H9 (cell line): Measurements from ENCODE around the gene MACIR. TPM values are rescaled to one million over a fixed set of nuclear protein-coding genes. Genes with fewer than 3 reads are reported as not detected.

ENCODE experiments used
- DNase-seq: peaks from one replicate; pipeline ENCODE4 v3.0.0-alpha.2; 2017
- H2AFZ ChIP-seq: one replicate; pipeline ENCODE4 v1.6.1; 2013; ENCODE audit warnings: mild to moderate bottlenecking, low read length, control low read depth, moderate library complexity
- H2AK5ac ChIP-seq: 2 replicates; pipeline ENCODE4 v1.6.1; 2013; ENCODE audit warnings: low read length, control low read depth, mixed read lengths; ENCODE audit not compliant: insufficient read length
- H2BK120ac ChIP-seq: one replicate; pipeline ENCODE4 v1.6.1; 2013; ENCODE audit warnings: low read depth, mild to moderate bottlenecking, low read length, control low read depth, inconsistent platforms; ENCODE audit not compliant: poor library complexity, severe bottlenecking
- H2BK12ac ChIP-seq: 2 replicates; pipeline ENCODE4 v1.6.1; 2013; ENCODE audit warnings: low read length, control low read depth, mixed read lengths, low read depth; ENCODE audit not compliant: insufficient read length
- H2BK15ac ChIP-seq: 2 replicates; pipeline ENCODE4 v1.6.1; 2013; ENCODE audit warnings: low read depth, low read length, control low read depth
- H2BK20ac ChIP-seq: one replicate; pipeline ENCODE4 v1.6.1; 2013; ENCODE audit warnings: low read depth, mild to moderate bottlenecking, low read length, control low read depth, inconsistent platforms; ENCODE audit not compliant: poor library complexity, severe bottlenecking
- H2BK5ac ChIP-seq: 2 replicates; pipeline ENCODE4 v1.6.1; 2013; ENCODE audit warnings: low read length, control low read depth, mixed read lengths; ENCODE audit not compliant: insufficient read length
- H3K14ac ChIP-seq: 2 replicates; pipeline ENCODE4 v1.6.1; 2013; ENCODE audit warnings: low read length, control low read depth; ENCODE audit not compliant: insufficient read depth
- H3K18ac ChIP-seq: 2 replicates; pipeline ENCODE4 v1.6.1; 2013; ENCODE audit warnings: low read depth, mild to moderate bottlenecking, mixed read lengths, low read length, control low read depth; ENCODE audit not compliant: insufficient read length
- H3K23ac ChIP-seq: 2 replicates; pipeline ENCODE4 v1.6.1; 2013; ENCODE audit warnings: low read length, control low read depth, mixed read lengths, low read depth; ENCODE audit not compliant: insufficient read length
- H3K23me2 ChIP-seq: 2 replicates; pipeline ENCODE4 v1.6.1; 2013; ENCODE audit warnings: low read depth, mild to moderate bottlenecking, mixed read lengths, low read length, control low read depth; ENCODE audit not compliant: insufficient read length, poor library complexity, severe bottlenecking
- H3K27ac ChIP-seq: 2 replicates; pipeline ENCODE4 v1.5.1; 2013; ENCODE audit warnings: low read length, control low read depth, mixed read lengths, low read depth; ENCODE audit not compliant: insufficient read length
- H3K27me3 ChIP-seq: 2 replicates; pipeline ENCODE4 v1.6.1; 2013; ENCODE audit warnings: low read length, control low read depth, inconsistent platforms; ENCODE audit not compliant: insufficient read depth
- H3K4ac ChIP-seq: 2 replicates; pipeline ENCODE4 v1.6.1; 2013; ENCODE audit warnings: low read depth, mild to moderate bottlenecking, control low read depth, inconsistent platforms, low read length, moderate library complexity
- H3K4me1 ChIP-seq: 2 replicates; pipeline ENCODE4 v1.6.1; 2013; ENCODE audit warnings: low read length, control low read depth, inconsistent platforms; ENCODE audit not compliant: insufficient read depth
- H3K4me2 ChIP-seq: 2 replicates; pipeline ENCODE4 v1.6.1; 2013; ENCODE audit warnings: low read length, control low read depth, mixed read lengths; ENCODE audit not compliant: insufficient read length, insufficient read depth
- H3K56ac ChIP-seq: 2 replicates; pipeline ENCODE4 v1.6.1; 2013; ENCODE audit warnings: low read depth, mild to moderate bottlenecking, mixed read lengths, low read length, control low read depth; ENCODE audit not compliant: insufficient read length
- H3K79me1 ChIP-seq: 2 replicates; pipeline ENCODE4 v1.6.1; 2013; ENCODE audit warnings: low read depth, mild to moderate bottlenecking, moderate library complexity, low read length, control low read depth, inconsistent platforms; ENCODE audit not compliant: insufficient read depth, poor library complexity, severe bottlenecking
- H3K79me2 ChIP-seq: 2 replicates; pipeline ENCODE4 v1.6.1; 2013; ENCODE audit warnings: low read length, control low read depth, inconsistent platforms; ENCODE audit not compliant: insufficient read depth
- H3K9ac ChIP-seq: 2 replicates; pipeline ENCODE4 v1.6.1; 2013; ENCODE audit warnings: low read length, control low read depth, mixed read lengths; ENCODE audit not compliant: insufficient read length; ENCODE audit errors: extremely low read depth
- H3K9me3 ChIP-seq: one replicate; pipeline ENCODE4 v1.6.1; 2013; ENCODE audit warnings: low read depth, low read length, inconsistent platforms; ENCODE audit not compliant: control insufficient read depth
- H3T11ph ChIP-seq: one replicate; pipeline ENCODE4 v1.6.1; 2013; ENCODE audit warnings: mild to moderate bottlenecking, low read length, control low read depth, inconsistent platforms
- H4K20me1 ChIP-seq: one replicate; pipeline ENCODE4 v1.6.1; 2013; ENCODE audit not compliant: control insufficient read depth, insufficient read length, insufficient read depth
- H4K5ac ChIP-seq: 2 replicates; pipeline ENCODE4 v1.6.1; 2013; ENCODE audit warnings: low read depth, mild to moderate bottlenecking, mixed read lengths, low read length, control low read depth; ENCODE audit not compliant: insufficient read length
- H4K8ac ChIP-seq: replicated peaks from 2 replicates; pipeline ENCODE4 v1.6.1; 2013; ENCODE audit warnings: low read length, control low read depth, mixed read lengths, low read depth; ENCODE audit not compliant: insufficient read length
- H4K91ac ChIP-seq: 2 replicates; pipeline ENCODE4 v1.6.1; 2013; ENCODE audit warnings: low read depth, mild to moderate bottlenecking, moderate library complexity, mixed read lengths, low read length, control low read depth; ENCODE audit not compliant: insufficient read length
- H3K27ac Mint-ChIP-seq, 3 experiments: 2 replicates in 2 of 3; 3 replicates in 1 of 3; pipeline ENCODE4 v1.8.0; 2020 to 2021; ENCODE audit warnings: mixed read lengths in 3 of 3, mild to moderate bottlenecking in 1 of 3, moderate library complexity in 1 of 3
- H3K27me3 Mint-ChIP-seq: 2 replicates; pipeline ENCODE4 v1.8.0; 2021; ENCODE audit warnings: low read depth, mild to moderate bottlenecking, moderate library complexity, mixed read lengths
- H3K36me3 Mint-ChIP-seq, 3 experiments: 2 replicates in 2 of 3; 3 replicates in 1 of 3; pipeline ENCODE4 v1.8.0; 2020 to 2021; ENCODE audit warnings: low read depth in 3 of 3, mixed read lengths in 3 of 3; ENCODE audit not compliant: insufficient read depth in 1 of 3
- H3K4me1 Mint-ChIP-seq, 2 experiments: 2 replicates each; pipeline ENCODE4 v1.8.0; 2020; ENCODE audit warnings: mixed read lengths in 2 of 2
- H3K4me3 Mint-ChIP-seq, 2 experiments: 2 replicates in 1 of 2; 3 replicates in 1 of 2; pipeline ENCODE4 v1.8.0; 2020 to 2021; ENCODE audit warnings: mild to moderate bottlenecking in 2 of 2, mixed read lengths in 2 of 2, moderate library complexity in 1 of 2
- H3K9me3 Mint-ChIP-seq, 2 experiments: 2 replicates in 1 of 2; 3 replicates in 1 of 2; pipeline ENCODE4 v1.8.0; 2020; ENCODE audit warnings: mild to moderate bottlenecking in 2 of 2, mixed read lengths in 2 of 2, moderate library complexity in 1 of 2
- CTCF ChIP-seq: fragments of 200-600 bp; sonication (generic); conservative IDR thresholded peaks from 3 replicates; pipeline ENCODE4 v1.8.0; 2021; ENCODE audit warnings: antibody characterized with exemption, mild to moderate bottlenecking
- WGBS: extraction: QIAGEN DNeasy Blood & Tissue Kit; methylation state at CpG from one replicate; pipeline ENCODE4 v1.1.7; 2013; ENCODE audit warnings: missing lambda C conversion rate, low lambda C conversion rate, mixed read lengths; ENCODE audit not compliant: insufficient read length; ENCODE audit errors: extremely low coverage; 5-methylcytosine and 5-hydroxymethylcytosine counted together
- total RNA-seq: library from RNA; stranded (reverse); gene quantifications from 2 replicates; pipeline ENCODE4 v1.2.1, GENCODE V29; 2021

MACIR gene
- total RNA-seq, 1 experiment from 2014 or later, result 11.7 TPM

DNA sequence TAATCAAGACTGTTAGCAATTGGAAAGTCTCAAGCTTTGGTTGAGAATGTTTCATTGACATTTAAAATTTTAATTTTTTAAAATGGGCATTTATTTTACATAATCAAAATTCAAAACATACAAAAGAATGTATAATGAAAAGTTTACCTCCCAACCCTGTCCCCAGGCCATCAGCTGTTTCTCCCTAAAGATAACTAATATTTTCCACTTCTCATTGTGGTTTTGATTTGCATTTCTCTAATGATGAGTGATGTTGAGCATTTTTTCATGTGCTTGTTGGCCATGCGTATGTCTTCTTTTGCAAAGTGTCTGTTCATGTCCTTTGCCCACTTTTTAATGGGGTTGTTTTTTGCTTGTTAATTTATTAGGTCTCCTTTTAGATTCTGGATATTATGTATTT lies 11.4 kb upstream of the MACIR start:
- no peaks in the 10 kb centered on the region; a peak in 2 of 5 replicates for H3K9me3 Mint-ChIP-seq

More for the DNA sequence above, 11.4 kb upstream of the MACIR start:
- no peak overlapping the region for H4K8ac ChIP-seq
- H3T11ph ChIP-seq, result no peak overlapping the region
- no peak overlapping the region for H2BK5ac ChIP-seq
- H2BK20ac ChIP-seq, result no peak overlapping the region
- H4K91ac ChIP-seq, result no peak overlapping the region
- no peaks in the 10 kb centered on the region for H3K4me1 ChIP-seq
- no peak overlapping the region for H3K9ac ChIP-seq
- no peak overlapping the region for H2BK15ac ChIP-seq
- no peak overlapping the region for H3K4ac ChIP-seq
- H2AFZ ChIP-seq, result no peak overlapping the region
- H2BK120ac ChIP-seq, result no peak overlapping the region
- H3K23ac ChIP-seq, result no peak overlapping the region
- H3K9me3 ChIP-seq, result no peaks in the 10 kb centered on the region
- no peak overlapping the region for H3K4me3 Mint-ChIP-seq
- H3K27me3 Mint-ChIP-seq, result no peaks in the 10 kb centered on the region
- H3K23me2 ChIP-seq, result no peaks in the 10 kb centered on the region
- H3K4me1 Mint-ChIP-seq, result peaks cover 3% of the 10 kb centered on the region in 2 experiments; a peak in 2 of 4 replicates
- H3K27me3 ChIP-seq, result no peaks in the 10 kb centered on the region
- H3K79me1 ChIP-seq, result no peaks in the 10 kb centered on the region
- WGBS, result no CpG with 5 or more reads among the region's 1 CpG
- H2BK12ac ChIP-seq, result no peak overlapping the region
- no peaks in the 10 kb centered on the region for H3K79me2 ChIP-seq
- H3K56ac ChIP-seq, result no peak overlapping the region
- H4K20me1 ChIP-seq, result no peaks in the 10 kb centered on the region
- no peak overlapping the region for H3K14ac ChIP-seq
- no peak overlapping the region for H3K27ac Mint-ChIP-seq
- no peak overlapping the region for H3K18ac ChIP-seq
- no peak for DNase-seq
- H4K5ac ChIP-seq, result no peak overlapping the region
- peaks cover 0 to 1% (median 0%) of the 10 kb centered on the region in 3 experiments; a peak in 1 of 7 replicates for H3K36me3 Mint-ChIP-seq
- no peak overlapping the region for H2AK5ac ChIP-seq
- no peak for TF ChIP-seq CTCF
- no peak overlapping the region for H3K27ac ChIP-seq
- H3K4me2 ChIP-seq, result no peak overlapping the region
